Activated CD4-positive, CD25-positive, alpha-beta regulatory T cell treated with anti-CD3 and anti-CD28 coated beads, Interleukin-2, amount 50 U/mL, for 16 hours (primary cell): ENCODE results near the gene UTF1.

Experiments used
- DNase-seq: peaks from one replicate; pipeline ENCODE4 v3.0.0-alpha.2; 2020; ENCODE audit warnings: low read depth, low spot score

Gene UTF1

DNA sequence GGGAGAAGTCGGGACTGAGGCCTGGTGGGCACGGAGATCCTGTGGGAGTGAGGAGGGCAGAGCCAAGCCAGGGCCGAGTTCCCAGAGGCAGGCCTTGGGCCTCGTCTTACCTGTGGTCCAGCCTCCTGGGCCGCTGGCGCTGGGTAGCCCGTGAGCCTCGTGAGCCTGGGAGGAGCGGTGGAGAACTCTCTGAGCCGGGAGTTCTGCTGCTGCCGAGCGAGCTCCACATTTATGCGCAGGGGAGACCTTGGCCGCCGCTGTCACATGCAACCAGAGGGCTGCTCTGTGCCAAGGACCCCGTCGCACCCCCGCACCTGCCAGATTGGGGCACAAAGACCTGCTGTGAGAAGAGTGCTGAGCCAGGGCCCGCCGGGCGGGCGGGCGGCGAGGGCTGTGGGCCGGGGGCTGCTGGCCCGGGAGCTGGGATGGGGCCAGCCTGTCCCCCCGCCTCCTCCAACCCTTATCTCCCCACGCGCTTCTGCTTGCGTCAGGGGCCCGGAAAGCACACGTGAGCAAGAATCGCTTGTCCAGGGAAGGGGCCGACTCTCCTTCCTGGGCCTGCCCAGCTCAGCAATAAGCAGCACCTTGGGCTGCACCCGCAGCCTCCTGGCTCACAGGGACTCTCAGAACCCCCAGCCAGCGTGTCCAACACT is 17.8 kb downstream of the UTF1 start:
- no peak for DNase-seq

DNA sequence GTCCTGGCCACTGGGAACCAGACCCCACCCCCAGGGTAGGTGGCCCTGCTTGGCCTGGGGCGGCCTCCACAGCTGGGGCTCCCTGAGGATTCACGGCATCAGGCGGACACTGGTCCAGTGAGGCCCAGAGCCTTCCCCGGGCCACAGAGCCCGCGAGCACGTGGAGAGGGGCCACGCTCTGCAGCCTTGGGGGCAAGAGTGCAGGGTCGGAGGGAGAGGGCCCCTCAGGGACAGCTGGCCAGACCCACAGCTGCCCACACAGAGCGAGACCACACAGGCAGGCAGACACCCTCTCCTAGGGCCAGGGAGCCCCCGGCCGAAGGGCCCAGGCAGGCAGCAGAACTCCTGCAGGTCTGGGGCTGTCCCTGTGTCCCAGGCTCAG is 18.3 kb downstream of the UTF1 start:
- DNase-seq: no peak

DNA sequence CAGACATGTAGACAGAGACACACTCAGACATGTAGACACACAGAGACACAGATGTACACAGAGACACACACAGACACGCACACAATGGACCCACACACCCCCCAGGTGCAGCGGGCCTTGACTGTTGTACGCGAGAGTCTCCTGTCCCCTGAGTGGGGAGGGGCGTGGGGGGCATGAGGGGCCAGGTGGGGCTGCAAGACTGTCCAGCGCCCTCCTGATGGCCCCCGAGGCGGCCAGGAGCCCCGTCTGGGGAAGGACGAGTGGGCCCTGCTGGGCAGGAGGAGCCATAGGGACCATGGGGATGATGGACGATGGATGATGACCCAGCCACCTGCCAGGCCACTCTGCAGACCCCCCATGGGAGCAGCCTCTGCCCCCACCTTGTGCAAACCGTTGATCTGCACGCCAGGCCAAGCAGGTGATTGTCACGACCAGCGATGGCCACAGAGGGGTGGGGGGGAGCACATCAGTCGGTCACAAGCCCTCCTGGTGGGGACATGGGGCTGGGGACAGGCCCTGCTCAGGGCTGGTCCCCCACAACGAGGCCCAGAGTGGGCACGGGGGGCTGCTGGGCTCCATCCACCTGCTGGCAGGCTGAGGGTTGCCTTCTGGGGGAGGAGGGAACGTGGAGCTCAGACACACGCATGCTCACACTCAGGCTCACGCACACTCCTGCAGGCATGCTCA is 19.2 kb downstream of the UTF1 start:
- no peak for DNase-seq

DNA sequence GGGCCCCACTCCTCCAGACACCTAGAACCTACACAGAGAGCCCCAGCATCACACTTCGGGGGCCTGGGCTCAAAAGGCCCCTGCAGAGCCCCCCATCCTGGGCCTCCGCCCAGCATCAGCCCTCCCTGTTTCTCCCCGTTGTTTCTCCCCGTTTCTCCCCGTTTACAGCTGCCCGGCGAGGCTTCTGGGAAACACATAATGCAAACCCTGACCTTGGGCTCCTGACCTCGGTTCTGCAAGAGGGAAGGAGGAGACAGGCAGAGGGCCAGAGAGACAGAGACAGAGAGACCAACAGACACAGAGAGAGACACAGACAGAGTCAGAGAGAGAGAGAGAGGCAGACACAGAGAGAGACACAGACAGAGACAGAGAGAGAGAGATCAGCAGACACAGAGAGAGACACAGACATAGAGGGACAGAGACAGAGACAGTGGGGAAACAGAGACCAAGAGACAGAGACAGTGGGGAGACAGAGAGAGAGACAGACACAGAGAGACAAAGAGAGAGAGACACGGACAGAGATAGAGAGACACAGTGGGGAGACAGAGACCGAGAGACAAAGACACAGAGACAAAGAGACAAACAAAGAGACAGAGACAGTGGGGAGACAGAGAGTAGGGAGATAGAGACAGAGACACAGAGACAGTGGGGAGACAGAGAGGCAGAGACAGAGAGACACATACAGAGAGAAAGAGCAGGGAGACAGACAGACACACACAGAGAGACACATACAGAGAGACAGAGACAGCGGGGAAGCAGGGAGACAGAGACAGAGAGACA is 20.1 kb downstream of the UTF1 start:
- DNase-seq: no peak

DNA sequence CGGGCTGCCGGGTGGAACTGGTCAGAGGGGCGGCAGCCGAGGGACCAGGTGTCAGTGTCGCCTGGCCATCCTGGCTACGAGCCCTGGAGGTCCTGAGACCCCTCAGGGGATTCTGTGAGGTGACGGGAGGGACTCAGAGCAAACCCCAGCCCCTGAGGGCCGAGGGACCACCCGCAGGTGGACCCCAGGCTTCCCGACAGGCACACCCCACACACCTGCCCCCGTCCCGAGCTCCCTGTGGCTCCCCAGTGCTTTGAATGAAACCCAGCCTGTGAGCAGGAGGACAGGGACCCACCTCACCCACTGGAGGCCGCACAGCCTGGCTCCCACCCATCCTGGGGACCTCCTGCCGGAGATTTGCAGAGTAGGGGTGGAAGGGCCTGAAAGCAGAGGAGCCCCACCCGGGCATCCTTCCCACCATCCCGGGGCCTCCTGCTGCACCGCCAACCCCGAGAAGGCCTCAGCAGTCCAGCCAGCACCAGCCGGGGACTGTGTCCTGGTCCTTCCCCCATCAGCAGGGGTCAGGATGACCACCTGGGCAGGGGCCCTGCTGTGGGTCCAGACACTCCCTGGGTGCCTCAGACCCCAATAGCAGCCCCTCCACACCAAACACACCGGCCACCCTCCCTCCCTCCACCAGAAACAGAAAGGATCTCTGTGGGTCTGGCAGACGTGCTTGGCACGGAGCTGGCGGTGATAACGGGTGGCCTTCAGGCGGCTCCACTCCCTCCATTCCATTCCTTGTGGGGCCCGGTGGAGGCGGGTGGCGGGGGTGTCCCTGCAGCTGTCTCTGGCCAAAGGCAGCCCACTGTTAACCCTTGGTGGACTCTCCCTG is 21.6 kb downstream of the UTF1 start:
- DNase-seq: no peak

DNA sequence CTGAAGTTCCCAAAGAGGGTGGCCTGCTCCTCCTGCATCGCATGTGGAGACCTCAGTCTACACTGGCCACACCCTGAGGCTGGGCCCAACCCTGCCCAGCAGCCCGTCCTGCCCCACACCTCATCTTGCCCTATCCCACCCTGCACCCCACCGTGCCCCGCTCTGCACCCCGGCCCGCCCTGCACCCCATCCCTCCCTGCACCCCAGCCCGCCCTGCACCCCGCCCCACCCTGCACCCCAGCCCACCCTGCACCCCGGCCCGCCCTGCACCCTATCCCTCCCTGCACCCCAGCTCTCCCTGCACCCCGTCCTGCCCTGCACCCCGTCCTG is 22.2 kb downstream of the UTF1 start:
- no peak for DNase-seq

DNA sequence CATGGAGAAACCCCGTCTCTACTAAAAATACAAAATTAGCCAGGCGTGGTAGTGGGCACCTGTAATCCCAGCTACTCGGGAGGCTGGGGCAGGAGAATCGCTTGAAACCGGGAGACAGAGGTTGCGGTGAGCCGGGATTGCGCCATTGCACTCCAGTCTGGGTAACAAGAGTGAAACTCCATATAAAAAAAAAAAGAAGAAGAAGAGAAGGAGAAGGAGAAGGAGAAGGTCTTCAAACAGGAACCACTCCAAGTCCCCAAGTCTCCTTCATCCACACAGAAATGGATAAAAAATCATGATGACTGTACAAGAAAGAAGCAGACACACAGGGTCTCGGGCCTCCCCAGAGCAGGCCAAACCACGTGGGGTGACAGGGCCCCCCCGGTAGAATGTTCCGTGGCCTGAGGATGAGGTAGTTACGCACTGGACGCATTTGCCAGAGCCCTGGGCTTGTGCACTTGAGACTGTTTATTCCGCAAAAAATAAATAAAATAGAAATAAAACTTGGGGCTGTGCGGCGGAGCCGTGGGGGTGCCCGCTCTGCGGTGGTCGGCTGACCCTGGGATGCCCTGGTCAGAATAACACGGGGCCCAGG is 23.4 kb downstream of the UTF1 start:
- no peak for DNase-seq

DNA sequence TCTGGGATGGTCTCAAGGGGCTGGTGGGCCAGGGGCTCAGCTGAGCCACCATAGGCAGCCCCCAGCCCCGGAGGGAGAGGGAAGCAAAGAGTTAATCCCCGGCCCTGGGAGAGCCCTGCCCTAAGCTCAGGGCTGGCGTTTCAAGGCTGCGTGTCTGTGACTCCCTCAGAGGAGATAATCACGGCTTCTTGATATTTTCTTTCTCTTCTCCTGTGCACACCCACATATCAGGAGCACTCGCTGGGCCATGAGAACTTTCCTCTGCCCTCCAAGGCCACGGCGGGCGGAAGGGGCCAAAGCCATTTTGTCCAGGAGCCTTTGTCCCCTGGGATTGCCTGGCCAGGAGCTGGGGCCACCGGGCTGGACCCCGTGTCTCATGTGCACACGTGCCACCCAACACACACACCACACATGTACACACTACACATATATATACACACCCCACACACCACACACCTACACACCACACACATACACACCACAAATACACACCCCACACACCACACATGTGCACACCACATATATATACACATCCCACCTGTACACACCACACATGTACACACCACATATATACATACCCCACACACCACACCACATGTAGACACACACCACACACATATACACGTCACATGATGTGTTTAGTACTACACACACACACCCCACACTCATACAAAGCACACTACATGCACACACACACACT is 24.6 kb downstream of the UTF1 start:
- no peak for DNase-seq

DNA sequence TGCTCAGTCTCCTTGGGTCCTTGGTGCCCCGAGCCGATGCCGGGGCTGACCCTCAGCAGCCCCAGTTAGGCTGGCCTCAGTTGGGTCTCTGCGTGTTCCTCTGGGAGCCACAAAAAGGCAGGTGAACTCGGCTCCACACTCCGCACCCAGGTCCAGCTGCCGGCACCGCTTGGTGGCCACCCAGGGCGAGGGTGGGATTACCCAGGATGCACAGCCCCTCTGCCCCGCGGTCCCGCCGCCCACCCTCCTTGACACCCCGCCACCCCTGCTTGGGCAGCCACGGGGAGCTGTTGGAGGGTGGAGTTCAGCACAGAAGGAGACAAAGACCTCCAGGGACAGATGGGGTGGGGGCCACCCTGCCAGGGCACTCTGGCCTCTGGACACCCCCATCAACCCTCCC is 25.3 kb downstream of the UTF1 start:
- no peak for DNase-seq

DNA sequence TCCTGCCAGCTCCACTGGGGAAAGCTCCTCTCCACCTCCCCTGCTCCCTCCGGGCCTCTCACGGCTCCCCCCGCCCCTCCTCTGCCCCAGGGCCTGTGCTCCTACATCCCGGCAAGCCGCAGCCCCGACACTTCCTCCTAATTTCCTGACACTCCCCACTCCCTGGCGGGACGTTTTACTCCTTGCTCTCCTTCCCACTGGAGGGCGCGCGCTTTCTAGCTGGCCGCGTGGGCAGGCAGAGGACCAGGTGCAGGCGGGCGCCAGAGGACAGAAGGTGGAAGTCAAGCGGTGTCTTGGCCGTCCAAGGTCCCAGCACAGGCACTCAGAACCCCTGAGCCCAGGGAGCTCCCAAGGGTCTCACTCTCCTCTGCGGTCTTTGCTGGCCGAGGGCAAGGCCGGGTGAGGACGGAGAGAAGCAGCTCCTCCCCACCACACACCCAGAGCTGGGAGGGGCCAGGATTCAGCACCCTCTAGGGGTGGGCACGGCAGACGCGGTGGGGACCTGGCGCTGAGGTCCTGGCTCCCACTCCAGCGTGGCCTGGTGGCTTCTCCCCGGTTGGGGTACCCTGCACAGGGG is 27.6 kb downstream of the UTF1 start:
- no peak for DNase-seq

DNA sequence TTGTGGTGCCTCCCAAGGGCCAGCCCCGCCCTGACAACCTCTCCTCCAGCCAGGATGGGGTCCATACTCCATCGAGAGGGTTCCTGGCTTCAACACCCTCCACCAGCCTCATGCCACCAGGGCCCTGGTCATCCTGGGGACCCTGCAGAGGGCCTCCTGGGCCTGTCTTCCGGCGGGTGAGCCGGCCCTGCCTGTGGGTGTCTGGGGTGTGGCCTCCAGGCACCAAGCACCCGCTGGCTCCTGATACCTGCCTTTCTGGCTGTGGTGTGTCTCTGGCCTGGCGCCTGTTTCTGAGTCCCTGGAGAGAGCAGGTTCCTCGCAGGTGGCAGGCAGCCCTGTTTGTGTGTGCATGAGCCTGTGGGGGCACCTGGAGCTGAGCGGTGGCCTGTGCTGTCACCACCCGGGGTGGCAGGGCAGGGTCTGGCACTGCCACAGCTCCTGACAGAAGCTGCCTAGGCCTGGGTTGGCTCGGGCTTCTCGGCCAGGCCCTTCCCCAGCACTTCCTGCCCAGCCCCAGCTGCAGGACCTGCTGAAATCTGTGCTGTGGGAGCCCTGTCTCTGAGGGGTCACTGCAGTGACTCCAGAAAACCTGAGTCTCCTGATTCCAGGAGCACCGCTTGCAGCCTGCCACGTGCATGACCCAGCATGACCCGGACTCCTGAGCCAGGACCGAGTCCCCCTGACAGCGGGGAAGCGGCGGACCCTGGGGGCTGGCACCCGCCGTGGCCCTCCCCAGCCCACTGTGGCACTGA is 28.2 kb downstream of the UTF1 start:
- no peak for DNase-seq

DNA sequence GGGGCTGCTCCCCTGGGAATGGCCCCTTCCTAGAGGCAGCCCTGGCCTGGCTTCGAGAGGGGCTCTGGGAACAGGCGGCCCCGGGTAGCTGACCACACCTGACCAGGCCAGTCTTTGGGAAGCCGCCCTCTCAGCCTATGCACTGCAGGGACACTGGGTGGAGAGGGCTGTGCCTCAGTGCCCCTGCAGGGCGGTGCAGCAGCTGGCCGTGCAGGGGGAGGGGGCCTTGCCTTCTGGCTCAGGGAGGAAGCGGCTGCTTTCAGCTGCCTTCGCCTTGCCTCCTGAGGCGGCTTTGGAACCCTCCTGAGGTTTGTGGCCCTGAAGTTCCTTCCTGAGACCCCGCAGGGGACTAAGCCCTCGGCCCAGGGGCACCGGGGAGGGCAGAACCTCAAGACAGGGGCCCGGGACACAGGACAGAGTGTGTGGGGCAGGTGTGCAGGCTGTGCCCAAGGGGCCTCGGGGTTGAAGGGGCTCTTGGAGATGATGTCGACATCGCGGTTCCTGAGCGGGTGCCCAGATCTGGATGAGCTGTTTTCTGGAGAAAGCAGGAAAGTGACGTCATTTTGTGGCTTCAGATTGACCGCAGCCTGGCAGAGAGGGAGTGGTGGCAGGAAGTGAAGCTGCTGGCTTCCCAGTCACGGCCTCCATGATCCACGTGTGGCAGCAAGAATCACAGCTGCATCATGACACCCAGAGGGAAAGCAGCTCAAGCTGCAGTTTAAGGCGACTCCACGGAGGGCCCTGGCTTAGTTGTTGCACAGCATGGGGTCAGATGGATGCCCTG is 29.0 kb downstream of the UTF1 start:
- DNase-seq: peak; percentile 54

DNA sequence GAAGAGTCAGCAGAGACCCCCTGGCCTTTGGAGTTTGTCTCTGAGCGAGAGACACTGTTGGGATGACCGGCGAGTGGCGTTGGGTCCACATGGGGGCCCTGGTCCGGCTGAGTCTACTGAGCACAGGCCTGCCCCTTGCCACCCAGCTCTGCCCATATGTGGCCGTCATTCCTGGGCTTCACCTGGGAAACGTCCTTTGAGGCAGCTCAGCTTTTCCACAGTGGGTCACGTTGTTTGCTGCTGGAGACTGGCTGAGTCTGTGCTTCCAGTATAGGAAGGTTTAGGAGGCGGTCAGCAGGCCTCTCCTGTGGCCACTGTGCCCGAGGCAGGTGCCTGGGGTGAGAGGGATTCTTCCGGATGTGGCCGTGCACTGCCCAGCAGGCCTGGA is 29.6 kb downstream of the UTF1 start:
- no peak for DNase-seq

DNA sequence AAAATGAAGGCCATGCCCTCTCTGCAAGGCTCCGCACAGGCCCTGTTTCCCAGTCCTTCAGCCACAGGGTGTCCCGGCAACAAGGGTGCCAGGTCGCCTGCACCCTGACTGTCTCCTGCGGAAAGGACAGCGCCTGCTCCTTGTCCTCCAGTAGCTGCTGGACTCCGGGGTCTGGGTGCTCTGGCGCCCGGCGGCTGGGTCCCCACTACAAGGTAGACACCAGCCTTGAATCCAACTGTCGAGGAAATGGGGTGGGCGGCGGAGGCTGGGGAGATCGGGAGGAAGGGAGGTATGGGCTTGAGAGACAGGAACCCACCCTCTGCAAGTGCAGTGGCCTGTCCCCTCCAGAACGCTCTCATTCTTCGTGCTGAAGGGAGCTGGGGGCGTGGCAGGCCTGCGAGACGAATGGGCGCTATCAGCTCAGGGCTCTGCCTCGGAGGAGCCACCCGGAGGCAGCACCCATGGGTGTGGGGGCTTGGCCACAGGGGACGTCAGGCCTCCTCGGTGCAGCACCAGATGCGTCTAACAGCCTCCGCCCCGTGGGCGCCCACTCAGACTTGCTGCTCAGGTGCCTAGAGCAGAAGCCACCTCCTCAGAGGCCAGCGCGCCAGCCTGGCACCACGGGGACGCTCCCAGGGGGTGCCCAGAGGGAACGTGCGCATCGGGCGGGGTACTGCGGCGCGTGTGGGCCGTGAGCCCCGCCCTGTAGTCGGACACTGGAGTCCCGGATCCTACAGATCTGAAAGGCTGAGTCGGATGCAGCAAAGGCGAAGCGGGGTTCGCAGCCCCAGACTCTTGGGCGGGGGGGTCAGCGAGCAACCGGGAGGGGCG is 31.1 kb downstream of the UTF1 start:
- no peak for DNase-seq

DNA sequence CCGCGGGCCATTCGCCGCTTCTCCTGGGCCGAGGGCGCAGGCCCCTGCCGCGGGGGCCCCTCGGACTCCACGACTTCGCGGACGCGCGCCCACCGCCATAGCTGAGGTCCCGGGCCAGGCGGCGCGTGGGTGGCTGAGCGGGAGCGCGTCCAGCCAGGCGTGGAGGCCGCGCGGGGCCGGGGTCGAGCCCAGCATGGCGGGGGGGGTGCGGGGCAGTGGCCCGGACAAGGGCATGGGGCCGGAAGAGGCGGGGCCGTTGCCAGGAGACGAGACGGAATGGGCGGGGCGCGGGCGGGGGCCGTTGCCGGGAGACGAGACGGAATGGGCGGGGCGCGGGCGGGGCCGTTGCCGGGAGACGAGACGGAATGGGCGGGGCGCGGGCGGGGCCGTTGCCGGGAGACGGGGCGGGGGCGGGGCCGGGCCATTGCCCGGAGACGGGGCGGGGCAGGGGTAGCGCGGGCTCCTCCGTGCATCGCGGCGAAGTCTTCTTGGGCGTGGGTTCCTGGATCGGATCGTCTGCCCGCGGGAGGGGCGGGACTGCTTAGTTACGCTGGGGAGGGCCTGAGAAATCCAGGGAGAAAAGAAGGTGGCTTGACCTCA is 31.8 kb downstream of the UTF1 start:
- DNase-seq: peak; percentile 61

DNA sequence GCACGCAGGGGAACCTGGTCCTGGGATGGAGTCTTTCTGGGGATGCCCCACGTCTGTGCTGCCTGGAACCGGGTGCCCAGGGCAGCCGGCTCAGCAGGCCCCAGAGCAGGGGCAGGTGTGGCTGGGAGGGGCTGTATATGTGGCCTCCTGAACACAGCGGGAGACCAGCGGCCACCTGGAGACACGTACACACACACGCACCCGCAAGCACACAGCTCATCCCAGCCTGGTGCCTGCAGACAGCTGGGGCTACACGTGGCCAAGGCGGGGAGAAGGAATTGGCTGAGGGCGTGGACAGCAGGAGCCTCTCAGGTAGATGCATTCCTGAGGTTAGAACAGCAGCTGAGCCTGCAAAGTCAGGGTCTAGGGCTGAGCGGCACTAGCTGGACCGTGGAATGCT is 32.7 kb downstream of the UTF1 start:
- no peak for DNase-seq

DNA sequence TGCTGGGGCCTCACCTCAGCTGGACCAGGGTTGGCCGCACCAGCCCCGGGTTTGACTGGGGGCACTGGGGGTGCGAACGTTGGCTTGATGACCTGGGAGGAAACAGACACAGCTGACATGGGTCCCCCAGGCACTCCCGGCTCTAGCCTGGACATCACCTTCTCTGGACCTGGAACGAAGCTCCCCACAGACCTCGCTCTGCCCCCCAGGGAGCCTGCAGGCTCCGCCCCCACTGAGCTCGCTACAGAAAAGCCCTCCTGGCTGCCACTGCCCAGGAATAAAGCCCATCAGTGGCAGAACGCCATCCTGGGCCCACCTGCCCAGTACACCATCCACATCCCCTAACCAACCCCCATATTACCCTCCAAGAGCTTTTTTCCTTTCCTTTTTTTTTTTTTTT is 33.7 kb downstream of the UTF1 start:
- no peak for DNase-seq

DNA sequence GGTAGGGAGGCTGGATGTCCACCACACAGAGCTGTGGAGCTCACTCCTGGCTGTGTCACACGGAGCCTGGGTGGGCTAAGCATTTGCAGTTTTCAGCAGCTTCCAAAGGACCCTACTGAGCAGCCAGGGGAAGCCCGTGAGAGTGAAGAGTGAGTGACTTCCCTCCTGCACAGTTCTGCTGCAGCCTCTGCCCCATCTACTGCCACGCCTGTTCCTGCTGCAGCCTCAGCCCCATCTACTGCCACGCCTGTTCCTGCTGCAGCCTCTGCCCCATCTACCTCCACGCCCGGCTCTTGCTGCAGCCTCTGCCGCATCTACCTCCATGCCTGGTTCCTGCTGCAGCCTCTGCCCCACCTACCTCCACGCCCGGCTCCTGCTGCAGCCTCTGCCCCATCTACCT is 34.4 kb downstream of the UTF1 start:
- no peak for DNase-seq
